Measurements from ENCODE around the gene ADCYAP1R1. TPM values are rescaled to one million over a fixed set of nuclear protein-coding genes. Genes with fewer than 3 reads are reported as not detected.

The ADCYAP1R1 gene
- total RNA-seq, 1 donor from 2014 or later: not detected

GRCh38 chr7:31065021-31065593, 13.0 kb downstream of the ADCYAP1R1 start:
- Mint-ChIP-seq H3K4me1 (ENCODE audit: low read depth) (no peaks in the 10 kb centered on the region), H3K36me3 (ENCODE audit: low read depth) (no peaks in the 10 kb centered on the region), H3K27ac (no peak overlapping the region), H3K9me3 (no peaks in the 10 kb centered on the region), H3K4me3 (ENCODE audit: low read depth) (no peak overlapping the region), H3K27me3 (ENCODE audit: low read depth) (no peaks in the 10 kb centered on the region)
- no peak for DNase-seq (ENCODE audit: low spot score)
- intact Hi-C loops (cut with micrococcal nuclease): no loop called here

GRCh38 chr7:31065840-31066239, 13.7 kb downstream of the ADCYAP1R1 start:
- no peak for DNase-seq (ENCODE audit: low spot score)
- intact Hi-C loops (cut with micrococcal nuclease): no loop called here
- no peaks in the 10 kb centered on the region for H3K4me1 Mint-ChIP-seq (ENCODE audit: low read depth)
- H3K27ac Mint-ChIP-seq: no peak overlapping the region
- H3K36me3 Mint-ChIP-seq (ENCODE audit: low read depth): no peaks in the 10 kb centered on the region
- H3K4me3 Mint-ChIP-seq (ENCODE audit: low read depth): no peak overlapping the region
- H3K9me3 Mint-ChIP-seq: no peaks in the 10 kb centered on the region
- no peaks in the 10 kb centered on the region for H3K27me3 Mint-ChIP-seq (ENCODE audit: low read depth)

- H3K4me3 Mint-ChIP-seq (ENCODE audit: low read depth): no peak overlapping the region
- no peak overlapping the region for H3K27ac Mint-ChIP-seq
- intact Hi-C loops (cut with micrococcal nuclease): no loop called here
- H3K36me3 Mint-ChIP-seq (ENCODE audit: low read depth): no peaks in the 10 kb centered on the region
- H3K4me1 Mint-ChIP-seq (ENCODE audit: low read depth): no peaks in the 10 kb centered on the region
- no peak for DNase-seq (ENCODE audit: low spot score)
- H3K27me3 Mint-ChIP-seq (ENCODE audit: low read depth): no peaks in the 10 kb centered on the region
- H3K9me3 Mint-ChIP-seq: no peaks in the 10 kb centered on the region
Measured at GRCh38 chr7:31066516-31067130, 14.5 kb downstream of the ADCYAP1R1 start.

GRCh38 chr7:31067491-31067890, 15.4 kb downstream of the ADCYAP1R1 start:
- Mint-ChIP-seq H3K27ac (no peak overlapping the region), H3K4me3 (ENCODE audit: low read depth) (no peak overlapping the region), H3K4me1 (ENCODE audit: low read depth) (no peaks in the 10 kb centered on the region), H3K9me3 (no peaks in the 10 kb centered on the region), H3K36me3 (ENCODE audit: low read depth) (no peaks in the 10 kb centered on the region), H3K27me3 (ENCODE audit: low read depth) (peaks cover under 1% of the 10 kb centered on the region)
- intact Hi-C loops (cut with micrococcal nuclease): no loop called here
- DNase-seq (ENCODE audit: low spot score): no peak

- H3K27ac Mint-ChIP-seq: no peak overlapping the region
- no peaks in the 10 kb centered on the region for H3K4me1 Mint-ChIP-seq (ENCODE audit: low read depth)
- no peak overlapping the region for H3K4me3 Mint-ChIP-seq (ENCODE audit: low read depth)
- H3K9me3 Mint-ChIP-seq: no peaks in the 10 kb centered on the region
- DNase-seq (ENCODE audit: low spot score): no peak
- peaks cover 1% of the 10 kb centered on the region for H3K27me3 Mint-ChIP-seq (ENCODE audit: low read depth)
- H3K36me3 Mint-ChIP-seq (ENCODE audit: low read depth): no peaks in the 10 kb centered on the region
- intact Hi-C loops (cut with micrococcal nuclease): no loop called here
Measured at GRCh38 chr7:31068006-31068675, 16.0 kb downstream of the ADCYAP1R1 start.

- Mint-ChIP-seq H3K9me3 (no peaks in the 10 kb centered on the region), H3K27me3 (ENCODE audit: low read depth) (peaks cover 1% of the 10 kb centered on the region), H3K36me3 (ENCODE audit: low read depth) (no peaks in the 10 kb centered on the region), H3K4me3 (ENCODE audit: low read depth) (no peak overlapping the region), H3K4me1 (ENCODE audit: low read depth) (no peaks in the 10 kb centered on the region), H3K27ac (no peak overlapping the region)
- intact Hi-C loops (cut with micrococcal nuclease): no loop called here
- DNase-seq (ENCODE audit: low spot score): no peak
Measured at GRCh38 chr7:31069860-31070555, 17.9 kb downstream of the ADCYAP1R1 start.

GRCh38 chr7:31070991-31071644, 19.0 kb downstream of the ADCYAP1R1 start:
- intact Hi-C loops (cut with micrococcal nuclease): no loop called here
- DNase-seq (ENCODE audit: low spot score): no peak
- Mint-ChIP-seq H3K9me3 (no peaks in the 10 kb centered on the region), H3K4me3 (ENCODE audit: low read depth) (no peak overlapping the region), H3K27me3 (ENCODE audit: low read depth) (peaks cover 1% of the 10 kb centered on the region), H3K4me1 (ENCODE audit: low read depth) (no peaks in the 10 kb centered on the region), H3K27ac (no peak overlapping the region), H3K36me3 (ENCODE audit: low read depth) (no peaks in the 10 kb centered on the region)

GRCh38 chr7:31071645-31072029, 19.5 kb downstream of the ADCYAP1R1 start:
- no peaks in the 10 kb centered on the region for H3K9me3 Mint-ChIP-seq
- intact Hi-C loops (cut with micrococcal nuclease): no loop called here
- no peaks in the 10 kb centered on the region for H3K4me1 Mint-ChIP-seq (ENCODE audit: low read depth)
- no peaks in the 10 kb centered on the region for H3K36me3 Mint-ChIP-seq (ENCODE audit: low read depth)
- DNase-seq (ENCODE audit: low spot score): no peak
- H3K27me3 Mint-ChIP-seq (ENCODE audit: low read depth): peaks cover 1% of the 10 kb centered on the region
- no peak overlapping the region for H3K4me3 Mint-ChIP-seq (ENCODE audit: low read depth)
- no peak overlapping the region for H3K27ac Mint-ChIP-seq

GRCh38 chr7:31073326-31074119, 21.4 kb downstream of the ADCYAP1R1 start:
- intact Hi-C loops (cut with micrococcal nuclease): no loop called here
- peaks cover 1% of the 10 kb centered on the region for H3K27me3 Mint-ChIP-seq (ENCODE audit: low read depth)
- no peak for DNase-seq (ENCODE audit: low spot score)
- H3K36me3 Mint-ChIP-seq (ENCODE audit: low read depth): no peaks in the 10 kb centered on the region
- no peak overlapping the region for H3K27ac Mint-ChIP-seq
- no peaks in the 10 kb centered on the region for H3K9me3 Mint-ChIP-seq
- no peaks in the 10 kb centered on the region for H3K4me1 Mint-ChIP-seq (ENCODE audit: low read depth)
- no peak overlapping the region for H3K4me3 Mint-ChIP-seq (ENCODE audit: low read depth)

- DNase-seq (ENCODE audit: low spot score): no peak
- intact Hi-C loops (cut with micrococcal nuclease): no loop called here
- no peaks in the 10 kb centered on the region for H3K36me3 Mint-ChIP-seq (ENCODE audit: low read depth)
- H3K4me1 Mint-ChIP-seq (ENCODE audit: low read depth): no peaks in the 10 kb centered on the region
- peaks cover 1% of the 10 kb centered on the region for H3K27me3 Mint-ChIP-seq (ENCODE audit: low read depth)
- no peaks in the 10 kb centered on the region for H3K9me3 Mint-ChIP-seq
- H3K27ac Mint-ChIP-seq: no peak overlapping the region
- H3K4me3 Mint-ChIP-seq (ENCODE audit: low read depth): no peak overlapping the region
Measured at GRCh38 chr7:31074120-31074383, 21.9 kb downstream of the ADCYAP1R1 start.

GRCh38 chr7:31074403-31075085, 22.4 kb downstream of the ADCYAP1R1 start:
- no peak overlapping the region for H3K27ac Mint-ChIP-seq
- H3K36me3 Mint-ChIP-seq (ENCODE audit: low read depth): no peaks in the 10 kb centered on the region
- H3K4me1 Mint-ChIP-seq (ENCODE audit: low read depth): no peaks in the 10 kb centered on the region
- no peak for DNase-seq (ENCODE audit: low spot score)
- H3K4me3 Mint-ChIP-seq (ENCODE audit: low read depth): no peak overlapping the region
- intact Hi-C loops (cut with micrococcal nuclease): no loop called here
- H3K27me3 Mint-ChIP-seq (ENCODE audit: low read depth): peaks cover 1% of the 10 kb centered on the region
- H3K9me3 Mint-ChIP-seq: no peaks in the 10 kb centered on the region

GRCh38 chr7:31075086-31075405, 22.9 kb downstream of the ADCYAP1R1 start:
- intact Hi-C loops (cut with micrococcal nuclease): no loop called here
- no peaks in the 10 kb centered on the region for H3K36me3 Mint-ChIP-seq (ENCODE audit: low read depth)
- H3K27ac Mint-ChIP-seq: no peak overlapping the region
- H3K4me3 Mint-ChIP-seq (ENCODE audit: low read depth): no peak overlapping the region
- H3K4me1 Mint-ChIP-seq (ENCODE audit: low read depth): no peaks in the 10 kb centered on the region
- no peak for DNase-seq (ENCODE audit: low spot score)
- H3K9me3 Mint-ChIP-seq: no peaks in the 10 kb centered on the region
- peaks cover 1% of the 10 kb centered on the region for H3K27me3 Mint-ChIP-seq (ENCODE audit: low read depth)

Measured in activated T-helper 2 cell treated with anti-CD3 and anti-CD28 coated beads, Interferon-gamma antibody, Interleukin-2, Interleukin-4, amounts not matched to agents 10 μg/mL and 5 μg/mL and 100 μg/mL, durations not matched to agents 14 hours and 24 hours and 36 hours (primary cell).